ENCODE data around the gene ACTL7B.

- TF ChIP-seq CTCF (IDR thresholded peaks at IDR 0.05; ENCODE audit: low read depth, low read length) (no peak), EZH2phosphoT487 (IDR thresholded peaks at IDR 0.05; ENCODE audit: low read depth) (no peak)
Measured at GRCh38 chr9:108880738-108881316, 25.0 kb upstream of the ACTL7B start.

All from OCI-LY3 (cell line).